K562 (cell line): ENCODE data around the gene TULP1. TPM values are rescaled to one million over a fixed set of nuclear protein-coding genes. Genes with fewer than 3 reads are reported as not detected.

ENCODE experiments used
- CBFB ChIP-seq: sonication (generic); formaldehyde crosslinking; IDR thresholded peaks from 2 replicates; pipeline ENCODE4 v1.4.0; 2020; ENCODE audit warnings: mild to moderate bottlenecking, missing genetic modification reagents
- CLOCK ChIP-seq: fragments of 250-450 bp; sonication (Bioruptor Pico); IDR thresholded peaks from 2 replicates; pipeline ENCODE4 v1.4.0; 2020; ENCODE audit warnings: mild to moderate bottlenecking, moderate library complexity, borderline replicate concordance
- CSDE1 ChIP-seq, 2 experiments: fragments of 450-650 bp; IDR thresholded peaks; 2 replicates each; pipeline ENCODE4 v1.6.1; 2016; ENCODE audit warnings: mild to moderate bottlenecking in 1 of 2
- GTF2B ChIP-seq: IDR thresholded peaks from 2 replicates; pipeline ENCODE4 v1.6.1; 2011; ENCODE audit not compliant: insufficient read length; ENCODE audit errors: extremely low read depth
- MAZ ChIP-seq, 2 experiments: fragments of 450-650 bp in 1 of 2; sonication (generic) in 1 of 2; formaldehyde crosslinking; IDR thresholded peaks in 1 of 2; conservative IDR thresholded peaks in 1 of 2; 2 replicates each; pipeline versions ENCODE4 v1.4.0 to v1.5.0; 2020; ENCODE audit warnings: mild to moderate bottlenecking in 1 of 2, missing genetic modification reagents in 1 of 2
- NR0B1 ChIP-seq: fragments of 450-650 bp; IDR thresholded peaks from one replicate; pipeline ENCODE4 v1.6.1; 2018; ENCODE audit warnings: mild to moderate bottlenecking, moderate library complexity; ENCODE audit not compliant: partially characterized antibody
- POLR3A ChIP-seq: IDR thresholded peaks from 2 replicates; pipeline ENCODE4 v1.6.1; 2011; ENCODE audit warnings: borderline replicate concordance, mild to moderate bottlenecking, moderate library complexity; ENCODE audit not compliant: insufficient read length, insufficient read depth; ENCODE audit errors: extremely low read depth
- POU5F1 ChIP-seq: fragments of 150-350 bp; IDR thresholded peaks from 2 replicates; pipeline ENCODE4 v1.6.1; 2014; ENCODE audit warnings: borderline replicate concordance, low read length, low read depth, mild to moderate bottlenecking; ENCODE audit not compliant: partially characterized antibody
- PTRF ChIP-seq: fragments of 450-650 bp; IDR thresholded peaks from 2 replicates; pipeline ENCODE4 v1.6.1; 2016; ENCODE audit warnings: mild to moderate bottlenecking, missing genetic modification characterization, missing compliant biosample characterization
- ZBTB11 ChIP-seq, 3 experiments: fragments of 200-800 bp in 1 of 3; fragments of 250-450 bp in 1 of 3; fragments of 450-650 bp in 1 of 3; sonication (Bioruptor Pico) in 1 of 3; sonication (Bioruptor generic) in 1 of 3; formaldehyde crosslinking in 1 of 3; IDR thresholded peaks; 2 replicates each; pipeline versions ENCODE4 v1.6.1 to v1.8.0; 2016 to 2022; ENCODE audit warnings: mild to moderate bottlenecking in 2 of 3, missing genetic modification characterization in 2 of 3, missing compliant biosample characterization in 1 of 3, moderate library complexity in 1 of 3
- ZBTB43 ChIP-seq: sonication (generic); formaldehyde crosslinking; IDR thresholded peaks from 2 replicates; pipeline ENCODE4 v1.8.0; 2023; ENCODE audit warnings: mild to moderate bottlenecking, missing genetic modification reagents
- ZNF232 ChIP-seq: sonication (generic); formaldehyde crosslinking; IDR thresholded peaks from 2 replicates; pipeline ENCODE4 v1.8.0; 2022; ENCODE audit warnings: mild to moderate bottlenecking, missing genetic modification reagents
- ZNF561 ChIP-seq: fragments of 450-650 bp; formaldehyde crosslinking; conservative IDR thresholded peaks from 2 replicates; pipeline ENCODE4 v1.4.0; 2020; ENCODE audit warnings: mild to moderate bottlenecking, moderate library complexity
- polyA plus RNA-seq, 8 experiments: library from polyadenylated mRNA; depleted of rRNA in 4 of 8; stranded (reverse) in 5 of 8; unstranded in 3 of 8; fragments of >200 nt; fragmentation: Nextera tagmentation in 2 of 8; fragmentation: Illumina TruSeq in 1 of 8; extraction: Ambion mirVana in 2 of 8; extraction: Trizol in 1 of 8; gene quantifications; 2 replicates each; pipeline versions ENCODE4 v1.2.1 to v1.2.3, GENCODE V29; 2011 to 2014; ENCODE audit warnings: inconsistent platforms in 1 of 8, missing spikeins in 1 of 8
- total RNA-seq, 7 experiments: library from RNA; depleted of rRNA in 6 of 7; stranded (reverse); fragments of >200 nt in 6 of 7; fragmentation: Illumina TruSeq in 2 of 7; extraction: Trizol in 2 of 7; gene quantifications; 2 replicates each; pipeline versions ENCODE4 v1.2.1 to v1.2.3, GENCODE V29; 2011 to 2021; ENCODE audit warnings: low replicate concordance in 1 of 7

TULP1 gene
- total and polyA plus RNA-seq, 9 of the 15 experiments (the other 6 are each of a cell fraction or from before 2014, with no cell fraction given), result 0.06 to 0.17 (median 0.09) TPM; not detected in 6

GRCh38 chr6:35498422-35499067 lies 14.2 kb downstream of the TULP1 start (continued):
- TF ChIP-seq ZBTB43 (CRISPR knock-in tag) (no peak), CLOCK (no peak), CBFB (CRISPR knock-in tag) (no peak), ZNF561 (CRISPR knock-in tag) (no peak), MAZ (CRISPR knock-in tag; conservative IDR thresholded peaks at IDR 0.05 in 1 of 2, IDR thresholded peaks at IDR 0.05 in 1 of 2) (no peak), ZBTB11 (CRISPR knock-in tag; IDR thresholded peaks at IDR 0.05) (no peak), POU5F1 (no peak), GTF2B (no peak), ZNF232 (CRISPR knock-in tag) (no peak), NR0B1 (no peak), POLR3A (no peak), CSDE1 (IDR thresholded peaks at IDR 0.05) (no peak), PTRF (no peak)
